Measurements from ENCODE around the gene TP53BP2.
"Not testable (repeated sequence)": the region's sequence is repeated elsewhere in the genome, so short reads cannot be mapped to it uniquely, and the experiment has no call there.

Gene TP53BP2

GRCh38 chr1:223829678-223830077 lies 16.1 kb downstream of the TP53BP2 start:
- DNase-seq: no peak

- no peak for DNase-seq
Observed at GRCh38 chr1:223828162-223828848, 17.4 kb downstream of the TP53BP2 start.

GRCh38 chr1:223827193-223827663 lies 18.5 kb downstream of the TP53BP2 start:
- no peak for DNase-seq

GRCh38 chr1:223825767-223826748 lies 19.7 kb downstream of the TP53BP2 start:
- no peak for DNase-seq

- DNase-seq: no peak
Observed at GRCh38 chr1:223824712-223825111, 21.0 kb downstream of the TP53BP2 start.

GRCh38 chr1:223824287-223824686 lies 21.5 kb downstream of the TP53BP2 start:
- no peak for DNase-seq

GRCh38 chr1:223820971-223821370 lies 24.8 kb downstream of the TP53BP2 start:
- DNase-seq: no peak

- DNase-seq: no peak
Observed at GRCh38 chr1:223820515-223820858, 25.3 kb downstream of the TP53BP2 start.

- DNase-seq: no peak
Observed at GRCh38 chr1:223819730-223820514, 25.8 kb downstream of the TP53BP2 start.

GRCh38 chr1:223817265-223817664 lies 28.5 kb downstream of the TP53BP2 start:
- not testable (repeated sequence) for DNase-seq

- DNase-seq: no peak
Observed at GRCh38 chr1:223815865-223816264, 29.9 kb downstream of the TP53BP2 start.

- no peak for DNase-seq
Observed at GRCh38 chr1:223815020-223815853, 30.5 kb downstream of the TP53BP2 start.

GRCh38 chr1:223813645-223814044 lies 32.1 kb downstream of the TP53BP2 start:
- no peak for DNase-seq

GRCh38 chr1:223811634-223812101 lies 34.1 kb downstream of the TP53BP2 start:
- DNase-seq: peak; percentile 77

GRCh38 chr1:223810586-223810985 lies 35.2 kb downstream of the TP53BP2 start:
- no peak for DNase-seq

- not testable (repeated sequence) for DNase-seq
Observed at GRCh38 chr1:223809905-223810304, 35.8 kb downstream of the TP53BP2 start.

- DNase-seq: no peak
Observed at GRCh38 chr1:223803211-223803610, 42.5 kb downstream of the TP53BP2 start.

- no peak for DNase-seq
Observed at GRCh38 chr1:223802602-223803001, 43.1 kb downstream of the TP53BP2 start.

GRCh38 chr1:223802032-223802431 lies 43.7 kb downstream of the TP53BP2 start:
- no peak for DNase-seq

- no peak for DNase-seq
Observed at GRCh38 chr1:223796210-223796609, 49.5 kb downstream of the TP53BP2 start.

GRCh38 chr1:223794136-223794880 lies 51.4 kb downstream of the TP53BP2 start:
- peak; percentile 75 for DNase-seq

Data from hematopoietic multipotent progenitor cell treated with erythropoietin and hydrocortisone succinate and interleukin-3 and kit ligand, for 8 days (in vitro differentiated cells).